ENCODE measurements around the gene DPY19L3. TPM values are rescaled to one million over a fixed set of nuclear protein-coding genes. Genes with fewer than 3 reads are reported as not detected.

The DPY19L3 gene
- total RNA-seq, 2 experiments from 2014 or later = 7.3 to 8.5 TPM

DNA sequence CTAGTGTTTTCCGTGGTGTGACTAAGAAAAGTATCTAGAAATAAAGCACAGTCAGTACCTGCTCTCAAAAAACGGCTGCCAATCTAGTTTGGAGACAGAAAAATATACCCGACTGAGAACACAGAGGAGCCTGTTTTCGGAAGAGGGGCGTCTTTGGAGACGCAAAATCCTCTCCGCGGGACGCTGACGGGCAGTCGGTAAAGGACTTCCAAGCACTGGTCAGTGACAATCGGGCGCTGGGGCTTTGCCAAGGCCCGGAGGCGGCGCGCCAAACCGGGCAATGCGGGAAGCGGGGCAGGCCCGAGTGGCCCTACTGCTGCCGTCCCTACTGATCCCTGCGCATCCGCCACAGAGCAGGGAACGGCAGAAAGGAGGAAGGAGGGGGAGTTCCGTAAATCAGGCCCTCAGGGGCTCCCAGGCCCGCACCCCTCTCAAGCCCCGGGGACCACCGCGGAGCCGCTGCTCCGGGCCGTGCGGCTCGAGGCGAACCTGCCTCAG, 588 bp upstream of the DPY19L3 start:
- Histone ChIP-seq H3K27ac (ENCODE audit: low read depth in 1 of 2, low read length in 2 of 2) (peak overlapping the region; percentile 72 to 80), H3K4me3 (ENCODE audit: low read length) (peak overlapping the region; percentile 76), H3K4me1 (ENCODE audit: insufficient read depth, low read length) (peaks cover 19% of the 10 kb centered on the region), H3K36me3 (ENCODE audit: insufficient read depth, low read length) (peaks cover 9% of the 10 kb centered on the region), H3K27me3 (ENCODE audit: control insufficient read depth in 1 of 2, insufficient read depth in 2 of 2, low read length in 2 of 2) (no peaks in the 10 kb centered on the region), H3K9me3 (ENCODE audit: control insufficient read depth in 1 of 2, insufficient read depth in 1 of 2, low read length in 2 of 2) (no peaks in the 10 kb centered on the region)
- ATAC-seq (ENCODE audit: poor library complexity) = peak; percentile 22
- CTCF ChIA-PET = no interaction called here
- Mint-ChIP-seq H3K27me3 (no peaks in the 10 kb centered on the region), H3K36me3 (ENCODE audit: low read depth) (peaks cover 28% of the 10 kb centered on the region), H3K27ac (peak overlapping the region; percentile 81), H3K4me1 (ENCODE audit: low read depth) (peaks cover 30% of the 10 kb centered on the region), H3K4me3 (peak overlapping the region; percentile 89), H3K9me3 (no peaks in the 10 kb centered on the region)
- TF ChIP-seq, protein P1, sequence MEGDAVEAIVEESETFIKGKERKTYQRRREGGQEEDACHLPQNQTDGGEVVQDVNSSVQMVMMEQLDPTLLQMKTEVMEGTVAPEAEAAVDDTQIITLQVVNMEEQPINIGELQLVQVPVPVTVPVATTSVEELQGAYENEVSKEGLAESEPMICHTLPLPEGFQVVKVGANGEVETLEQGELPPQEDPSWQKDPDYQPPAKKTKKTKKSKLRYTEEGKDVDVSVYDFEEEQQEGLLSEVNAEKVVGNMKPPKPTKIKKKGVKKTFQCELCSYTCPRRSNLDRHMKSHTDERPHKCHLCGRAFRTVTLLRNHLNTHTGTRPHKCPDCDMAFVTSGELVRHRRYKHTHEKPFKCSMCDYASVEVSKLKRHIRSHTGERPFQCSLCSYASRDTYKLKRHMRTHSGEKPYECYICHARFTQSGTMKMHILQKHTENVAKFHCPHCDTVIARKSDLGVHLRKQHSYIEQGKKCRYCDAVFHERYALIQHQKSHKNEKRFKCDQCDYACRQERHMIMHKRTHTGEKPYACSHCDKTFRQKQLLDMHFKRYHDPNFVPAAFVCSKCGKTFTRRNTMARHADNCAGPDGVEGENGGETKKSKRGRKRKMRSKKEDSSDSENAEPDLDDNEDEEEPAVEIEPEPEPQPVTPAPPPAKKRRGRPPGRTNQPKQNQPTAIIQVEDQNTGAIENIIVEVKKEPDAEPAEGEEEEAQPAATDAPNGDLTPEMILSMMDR (IDR thresholded peaks at IDR 0.05) = no peak
- intact Hi-C loops (cut with DNase I, micrococcal nuclease) = loop anchor here (1.0 to 10.0 kb wide), 7 partner anchors 58 to 970 kb away; partner anchors contain the start of genes ANKRD27 (in 1 of the 2), CEBPG (in 1 of the 2), CEP89 (in 1 of the 2) and FAAP24 (in 1 of the 2)
- DNase-seq = peak in 3 of 14 experiments; percentile 1 to 26 (median 12)
- POLR2A ChIA-PET = interaction anchor here (0.7 to 1.5 kb wide), 13 partner anchors 9 to 968 kb away, joined by 3 to 24 read pairs (median 5); partner anchors contain the start of genes ANKRD27, CEBPG, CEP89 and FAAP24

DNA sequence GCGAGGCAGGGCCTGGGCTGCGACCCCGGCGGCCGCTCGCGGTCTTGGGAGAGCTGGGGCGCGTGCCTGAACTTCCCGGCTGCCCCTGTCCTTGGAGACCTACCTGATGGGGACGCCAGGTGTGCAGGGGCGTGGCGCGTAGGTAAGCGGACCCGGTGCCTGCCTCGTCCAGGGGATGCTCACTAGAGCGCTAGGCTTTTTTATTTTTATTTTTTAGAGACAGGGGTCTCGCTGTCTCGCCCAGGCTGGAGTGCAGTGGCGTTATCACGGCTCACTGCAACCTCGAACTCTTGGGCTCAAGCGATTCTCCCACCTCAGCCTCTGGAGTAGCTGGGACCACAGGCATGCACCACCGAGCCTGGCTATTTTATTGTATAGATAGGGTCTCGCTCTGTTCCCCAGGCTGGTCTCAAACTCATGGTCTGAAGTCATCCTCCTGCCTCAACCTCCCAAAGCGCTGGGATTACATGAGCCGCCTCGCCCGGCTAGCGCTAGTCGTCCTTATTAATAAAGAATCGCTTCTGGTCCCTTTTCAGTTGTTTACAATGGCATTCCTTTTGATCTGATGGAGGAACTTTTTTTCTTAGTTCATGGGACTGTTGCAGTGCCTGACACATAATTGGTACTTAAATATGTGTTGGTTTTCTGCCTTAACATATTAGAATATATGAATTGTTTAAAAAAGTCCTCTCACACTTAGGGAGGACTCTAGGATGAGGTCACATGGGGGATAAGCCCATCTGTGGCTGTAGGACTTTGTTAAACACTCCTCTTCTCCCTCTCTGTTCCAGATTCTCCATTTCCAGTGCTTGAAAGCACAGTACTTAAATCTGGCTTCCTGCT, 812 bp downstream of the DPY19L3 start:
- Histone ChIP-seq H3K9me3 (ENCODE audit: control insufficient read depth in 1 of 2, insufficient read depth in 1 of 2, low read length in 2 of 2) (no peaks in the 10 kb centered on the region), H3K27ac (ENCODE audit: low read depth in 1 of 2, low read length in 2 of 2) (no peak overlapping the region), H3K27me3 (ENCODE audit: control insufficient read depth in 1 of 2, insufficient read depth in 2 of 2, low read length in 2 of 2) (no peaks in the 10 kb centered on the region), H3K4me1 (ENCODE audit: insufficient read depth, low read length) (peaks cover 19% of the 10 kb centered on the region), H3K4me3 (ENCODE audit: low read length) (peak overlapping the region; percentile 76), H3K36me3 (ENCODE audit: insufficient read depth, low read length) (peaks cover 9% of the 10 kb centered on the region)
- intact Hi-C loops (cut with DNase I, micrococcal nuclease) = loop anchor here (5.0 to 10.0 kb wide), 5 partner anchors 62 to 968 kb away; partner anchors contain the start of genes ANKRD27 (in 1 of the 2), CEBPG (in 1 of the 2), CEP89 (in 1 of the 2) and FAAP24 (in 1 of the 2)
- Mint-ChIP-seq H3K36me3 (ENCODE audit: low read depth) (peaks cover 38% of the 10 kb centered on the region), H3K4me3 (peak overlapping the region; percentile 86), H3K9me3 (no peaks in the 10 kb centered on the region), H3K27ac (peak overlapping the region; percentile 91), H3K4me1 (ENCODE audit: low read depth) (peaks cover 30% of the 10 kb centered on the region), H3K27me3 (no peaks in the 10 kb centered on the region)
- ChIA-PET CTCF (no interaction called here), POLR2A (interaction anchor here (0.5 to 1.5 kb wide), 13 partner anchors 11 to 1764 kb away, joined by 3 to 24 read pairs (median 4); partner anchors contain the start of genes ANKRD27, CEP89, FAAP24 and PDCD5)
- DNase-seq (no peak), ATAC-seq (ENCODE audit: poor library complexity) (no peak)
- TF ChIP-seq, protein P1 (IDR thresholded peaks at IDR 0.05) = no peak

DNA sequence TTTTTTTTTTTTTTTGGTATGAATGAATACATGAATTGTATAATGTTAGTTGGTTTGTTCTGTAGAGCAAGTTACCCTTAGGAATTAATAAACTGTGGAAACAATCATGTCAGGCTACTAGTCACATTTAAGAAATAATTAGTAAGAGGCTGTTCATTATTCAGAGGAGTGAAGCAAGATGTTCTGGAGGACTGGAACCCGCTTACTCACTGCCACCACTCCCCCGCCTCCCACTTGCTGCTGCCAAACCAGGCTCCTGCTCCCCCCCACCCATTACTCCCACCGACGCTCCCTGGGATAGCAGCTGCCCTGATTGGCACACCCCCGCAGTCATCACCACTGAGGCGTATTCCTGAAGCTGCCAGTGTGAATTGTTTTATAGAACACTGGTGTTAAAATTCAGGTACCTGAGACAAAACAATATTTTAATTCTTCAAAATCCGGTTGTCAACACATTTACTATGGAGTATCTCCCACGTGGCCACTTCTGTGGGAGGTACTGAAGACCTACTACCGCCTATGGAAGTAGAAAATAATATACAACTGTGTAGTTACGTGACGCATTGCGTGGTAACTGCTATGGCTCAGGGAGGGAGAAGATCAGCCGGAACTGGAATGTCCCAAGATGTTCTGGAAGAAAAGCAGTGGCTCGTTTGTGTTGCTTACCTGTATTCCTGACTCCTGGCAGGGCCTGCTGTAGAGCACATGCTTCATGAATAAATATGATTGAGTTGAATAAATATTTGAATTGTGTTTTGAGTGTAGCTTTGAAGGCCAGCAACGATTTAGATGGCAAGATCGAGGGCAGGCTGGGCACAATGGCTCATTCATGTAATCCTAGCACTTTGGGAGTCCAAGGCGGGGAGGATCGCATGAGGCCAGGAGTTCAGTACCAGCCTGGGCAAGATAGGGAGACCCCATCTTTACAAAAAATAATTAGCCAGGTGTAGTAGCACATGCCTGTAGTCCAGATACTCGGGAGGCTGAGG, 1.7 kb downstream of the DPY19L3 start:
- H3K4me1 Mint-ChIP-seq (ENCODE audit: low read depth) = peaks cover 30% of the 10 kb centered on the region
- H3K9me3 Mint-ChIP-seq = no peaks in the 10 kb centered on the region
- CTCF ChIA-PET = no interaction called here
- POLR2A ChIA-PET = no interaction called here
- peaks cover 19% of the 10 kb centered on the region for H3K4me1 ChIP-seq (ENCODE audit: insufficient read depth, low read length)
- DNase-seq = no peak
- peak overlapping the region; percentile 91 for H3K27ac Mint-ChIP-seq
- H3K27me3 ChIP-seq (ENCODE audit: control insufficient read depth in 1 of 2, insufficient read depth in 2 of 2, low read length in 2 of 2) = no peaks in the 10 kb centered on the region
- TF ChIP-seq, protein P1 (IDR thresholded peaks at IDR 0.05) = no peak
- H3K36me3 Mint-ChIP-seq (ENCODE audit: low read depth) = peaks cover 45% of the 10 kb centered on the region
- intact Hi-C loops (cut with DNase I, micrococcal nuclease) = loop anchor here (5.0 to 10.0 kb wide), 5 partner anchors 62 to 968 kb away; partner anchors contain the start of genes ANKRD27 (in 1 of the 2), CEBPG (in 1 of the 2), CEP89 (in 1 of the 2) and FAAP24 (in 1 of the 2)
- ATAC-seq (ENCODE audit: poor library complexity) = no peak
- H3K27me3 Mint-ChIP-seq = no peaks in the 10 kb centered on the region
- no peak overlapping the region for H3K4me3 ChIP-seq (ENCODE audit: low read length)
- no peaks in the 10 kb centered on the region for H3K9me3 ChIP-seq (ENCODE audit: control insufficient read depth in 1 of 2, insufficient read depth in 1 of 2, low read length in 2 of 2)
- H3K27ac ChIP-seq (ENCODE audit: low read depth in 1 of 2, low read length in 2 of 2) = no peak overlapping the region
- H3K36me3 ChIP-seq (ENCODE audit: insufficient read depth, low read length) = peaks cover 9% of the 10 kb centered on the region
- peak overlapping the region; percentile 86 for H3K4me3 Mint-ChIP-seq
